Smooth muscle cell (in vitro differentiated cells): ENCODE measurements around the gene FAM163A. TPM values are rescaled to one million over a fixed set of nuclear protein-coding genes. Genes with fewer than 3 reads are reported as not detected.

ENCODE experiments used
- DNase-seq: peaks from one replicate; lab custom pipeline; 2025; ENCODE audit not compliant: unreplicated experiment; lab: John Stamatoyannopoulos, UW
- H2AFZ ChIP-seq: fragments of 200-600 bp; sonication (generic); 2 replicates; pipeline ENCODE4 v1.6.0; 2016; ENCODE audit warnings: antibody characterized with exemption, low read depth, mild to moderate bottlenecking
- H3F3A ChIP-seq: fragments of 200-600 bp; sonication (generic); 2 replicates; pipeline ENCODE4 v1.6.0; 2017; ENCODE audit warnings: antibody characterized with exemption, low read depth
- H3K27ac ChIP-seq: fragments of 200-600 bp; sonication (generic); 2 replicates; pipeline ENCODE4 v1.5.1; 2016; ENCODE audit warnings: low read depth, mild to moderate bottlenecking
- H3K27me3 ChIP-seq: fragments of 200-600 bp; sonication (generic); 2 replicates; pipeline ENCODE4 v1.6.1; 2016; ENCODE audit warnings: low read depth, mild to moderate bottlenecking
- H3K36me3 ChIP-seq: fragments of 200-600 bp; sonication (generic); 2 replicates; pipeline ENCODE4 v1.5.1; 2016; ENCODE audit warnings: low read depth
- H3K4me1 ChIP-seq: fragments of 200-600 bp; sonication (generic); 2 replicates; pipeline ENCODE4 v1.5.1; 2016; ENCODE audit warnings: low read depth
- H3K4me2 ChIP-seq: fragments of 200-600 bp; sonication (generic); 2 replicates; pipeline ENCODE4 v1.6.0; 2016; ENCODE audit warnings: mild to moderate bottlenecking
- H3K4me3 ChIP-seq: fragments of 200-600 bp; sonication (generic); 2 replicates; pipeline ENCODE4 v1.5.1; 2016; ENCODE audit warnings: mild to moderate bottlenecking
- H3K79me2 ChIP-seq: fragments of 200-600 bp; sonication (generic); 2 replicates; pipeline ENCODE4 v1.6.0; 2016; ENCODE audit warnings: low read depth, mild to moderate bottlenecking
- H3K9ac ChIP-seq: fragments of 200-600 bp; sonication (generic); 2 replicates; pipeline ENCODE4 v1.6.0; 2016; ENCODE audit warnings: low read depth
- H3K9me3 ChIP-seq: fragments of 200-600 bp; sonication (generic); replicated peaks from 2 replicates; pipeline ENCODE4 v1.5.1; 2016; ENCODE audit warnings: low read depth
- H4K20me1 ChIP-seq: fragments of 200-600 bp; sonication (generic); 2 replicates; pipeline ENCODE4 v1.6.0; 2016; ENCODE audit warnings: low read depth
- WGBS: methylation state at CpG from one replicate; pipeline ENCODE4 v1.1.7; 2016; ENCODE audit warnings: low lambda C conversion rate; 5-methylcytosine and 5-hydroxymethylcytosine counted together
- polyA plus RNA-seq: library from polyadenylated mRNA; unstranded; fragments of >200 nt; fragmentation: Nextera tagmentation; extraction: Ambion mirVana; gene quantifications from 2 replicates; pipeline ENCODE4 v1.2.1, GENCODE V29; 2016
- total RNA-seq: library from RNA; depleted of rRNA; stranded (reverse); fragments of >200 nt; gene quantifications from 2 replicates; pipeline ENCODE4 v1.2.3, GENCODE V29; 2014
- TF ChIP-seq, protein P1 (sequence below): fragments of 200-600 bp; sonication (generic); IDR thresholded peaks from 2 replicates; pipeline ENCODE4 v1.5.1; 2017; ENCODE audit warnings: borderline replicate concordance, mild to moderate bottlenecking, antibody characterized with exemption; ENCODE audit not compliant: insufficient read depth, poor library complexity, severe bottlenecking

The FAM163A gene
- total and polyA plus RNA-seq, 2 experiments from 2014 or later = not detected

DNA sequence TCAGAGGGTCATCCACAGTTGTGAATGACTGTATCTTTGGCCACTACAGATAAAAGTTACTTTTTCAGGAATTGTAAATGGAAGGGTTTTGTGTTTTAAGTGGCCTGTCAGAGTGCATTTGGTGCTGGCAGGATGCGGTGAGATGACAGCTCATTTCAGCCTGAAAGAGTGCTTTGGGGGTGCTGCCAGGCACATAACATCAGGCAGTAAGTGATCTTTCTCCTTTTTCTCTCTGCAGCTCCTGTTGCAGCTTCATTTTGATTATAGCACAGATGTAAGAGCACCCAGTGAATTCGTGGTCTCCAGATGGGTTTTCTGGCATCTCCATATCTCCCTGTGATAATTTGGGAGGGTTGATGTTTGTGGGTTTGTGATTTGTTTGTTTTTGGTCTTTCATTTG lies 14.8 kb upstream of the FAM163A start:
- no peak for DNase-seq
- Histone ChIP-seq H3F3A (no peaks in the 10 kb centered on the region), H3K9ac (no peak overlapping the region), H3K4me1 (no peaks in the 10 kb centered on the region), H3K27me3 (peaks cover 54% of the 10 kb centered on the region), H4K20me1 (no peaks in the 10 kb centered on the region), H3K4me3 (no peak overlapping the region), H2AFZ (no peak overlapping the region), H3K79me2 (no peaks in the 10 kb centered on the region), H3K27ac (no peak overlapping the region), H3K4me2 (no peak overlapping the region), H3K9me3 (no peaks in the 10 kb centered on the region), H3K36me3 (no peaks in the 10 kb centered on the region)
- TF ChIP-seq, protein P1, sequence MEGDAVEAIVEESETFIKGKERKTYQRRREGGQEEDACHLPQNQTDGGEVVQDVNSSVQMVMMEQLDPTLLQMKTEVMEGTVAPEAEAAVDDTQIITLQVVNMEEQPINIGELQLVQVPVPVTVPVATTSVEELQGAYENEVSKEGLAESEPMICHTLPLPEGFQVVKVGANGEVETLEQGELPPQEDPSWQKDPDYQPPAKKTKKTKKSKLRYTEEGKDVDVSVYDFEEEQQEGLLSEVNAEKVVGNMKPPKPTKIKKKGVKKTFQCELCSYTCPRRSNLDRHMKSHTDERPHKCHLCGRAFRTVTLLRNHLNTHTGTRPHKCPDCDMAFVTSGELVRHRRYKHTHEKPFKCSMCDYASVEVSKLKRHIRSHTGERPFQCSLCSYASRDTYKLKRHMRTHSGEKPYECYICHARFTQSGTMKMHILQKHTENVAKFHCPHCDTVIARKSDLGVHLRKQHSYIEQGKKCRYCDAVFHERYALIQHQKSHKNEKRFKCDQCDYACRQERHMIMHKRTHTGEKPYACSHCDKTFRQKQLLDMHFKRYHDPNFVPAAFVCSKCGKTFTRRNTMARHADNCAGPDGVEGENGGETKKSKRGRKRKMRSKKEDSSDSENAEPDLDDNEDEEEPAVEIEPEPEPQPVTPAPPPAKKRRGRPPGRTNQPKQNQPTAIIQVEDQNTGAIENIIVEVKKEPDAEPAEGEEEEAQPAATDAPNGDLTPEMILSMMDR = no peak
- 50% methylated on average over 2 of the region's 2 CpGs for WGBS

DNA sequence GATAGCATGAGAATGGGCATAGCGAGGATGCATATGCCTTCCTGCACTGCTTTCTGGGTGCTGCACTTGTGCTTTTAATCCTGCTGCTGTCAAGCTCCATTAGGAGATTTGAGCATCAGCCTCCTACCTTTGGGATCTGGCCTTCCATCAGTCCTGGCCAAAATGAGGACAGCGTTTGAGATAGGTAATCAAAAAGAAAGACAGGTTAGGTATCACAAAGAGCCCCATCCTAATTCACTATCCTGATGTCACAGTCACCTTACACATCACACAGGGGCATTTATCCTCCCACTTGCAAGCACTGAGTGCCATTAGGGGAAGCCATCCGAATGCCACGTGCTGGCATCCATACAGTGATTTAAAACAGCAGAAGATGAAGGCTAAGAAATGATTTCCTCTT lies 13.2 kb upstream of the FAM163A start:
- Histone ChIP-seq H3K4me1 (no peaks in the 10 kb centered on the region), H3K36me3 (no peaks in the 10 kb centered on the region), H3K79me2 (no peaks in the 10 kb centered on the region), H3K9me3 (no peaks in the 10 kb centered on the region), H3K27me3 (peaks cover 59% of the 10 kb centered on the region), H3K4me2 (no peak overlapping the region), H3K27ac (no peak overlapping the region), H3F3A (no peaks in the 10 kb centered on the region), H3K4me3 (no peak overlapping the region), H3K9ac (no peak overlapping the region), H4K20me1 (no peaks in the 10 kb centered on the region), H2AFZ (no peak overlapping the region)
- TF ChIP-seq, protein P1 = no peak
- no peak for DNase-seq
- 81% methylated on average over 4 of the region's 4 CpGs for WGBS

DNA sequence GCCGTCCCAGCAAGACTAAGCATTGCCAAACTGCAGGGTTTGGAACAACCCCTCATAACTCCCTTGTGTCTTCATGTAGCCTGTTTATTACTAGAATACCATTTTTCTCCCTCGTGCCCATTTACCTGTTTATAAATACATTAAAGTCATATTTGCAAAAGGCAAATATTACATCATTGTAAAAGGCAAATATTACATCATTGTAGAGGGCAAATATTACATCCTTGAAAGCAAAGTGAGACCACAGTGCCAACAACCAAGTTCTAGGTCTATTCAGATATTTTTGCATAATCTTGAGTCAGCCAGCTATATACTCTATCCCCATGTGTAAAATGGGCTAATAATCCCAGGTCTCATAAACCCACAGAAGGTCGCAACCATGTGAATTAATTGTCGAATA lies 11.4 kb upstream of the FAM163A start:
- no peaks in the 10 kb centered on the region for H3F3A ChIP-seq
- no peak overlapping the region for H3K27ac ChIP-seq
- no peak overlapping the region for H3K4me2 ChIP-seq
- 91% methylated on average over 4 of the region's 4 CpGs for WGBS
- no peak overlapping the region for H2AFZ ChIP-seq
- DNase-seq = no peak
- no peak overlapping the region for H3K4me3 ChIP-seq
- H3K9me3 ChIP-seq = no peaks in the 10 kb centered on the region
- H3K27me3 ChIP-seq = peaks cover 48% of the 10 kb centered on the region
- H3K36me3 ChIP-seq = no peaks in the 10 kb centered on the region
- TF ChIP-seq, protein P1 = no peak
- no peaks in the 10 kb centered on the region for H3K79me2 ChIP-seq
- no peaks in the 10 kb centered on the region for H4K20me1 ChIP-seq
- H3K4me1 ChIP-seq = no peaks in the 10 kb centered on the region
- H3K9ac ChIP-seq = no peak overlapping the region

DNA sequence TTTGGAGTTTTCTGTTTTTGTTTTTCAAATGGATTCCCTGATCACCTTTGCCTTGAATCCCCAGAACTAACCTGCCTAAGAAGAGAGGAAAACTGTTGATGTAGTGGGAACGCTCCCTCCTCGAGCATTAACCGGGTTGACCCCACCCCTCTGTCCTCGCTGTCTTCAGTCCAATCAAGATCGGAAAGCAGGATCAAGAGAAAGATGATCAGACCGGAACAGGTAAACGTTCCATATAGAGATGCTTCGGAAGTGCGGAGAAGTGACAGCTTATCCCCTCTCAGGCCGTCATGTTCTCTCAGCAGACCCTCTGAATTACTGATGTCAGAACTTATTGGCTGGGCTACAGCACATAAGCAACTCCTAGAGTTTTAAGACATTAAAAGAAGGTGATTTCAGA lies 800 bp upstream of the FAM163A start:
- peaks cover 19% of the 10 kb centered on the region for H3K4me1 ChIP-seq
- H3K9ac ChIP-seq = no peak overlapping the region
- no peak overlapping the region for H3K27ac ChIP-seq
- no peak for DNase-seq
- H3F3A ChIP-seq = no peaks in the 10 kb centered on the region
- H3K36me3 ChIP-seq = no peaks in the 10 kb centered on the region
- H2AFZ ChIP-seq = no peak overlapping the region
- TF ChIP-seq, protein P1 = no peak
- H3K4me3 ChIP-seq = no peak overlapping the region
- 39% methylated on average over 10 of the region's 10 CpGs for WGBS
- no peaks in the 10 kb centered on the region for H3K9me3 ChIP-seq
- H4K20me1 ChIP-seq = no peaks in the 10 kb centered on the region
- H3K79me2 ChIP-seq = no peaks in the 10 kb centered on the region
- H3K4me2 ChIP-seq = no peak overlapping the region
- peaks cover 95% of the 10 kb centered on the region for H3K27me3 ChIP-seq
